ENCODE results near the gene RNPEP. TPM values are rescaled to one million over a fixed set of nuclear protein-coding genes. Genes with fewer than 3 reads are reported as not detected.

RNPEP gene
- total and polyA plus RNA-seq, 2 of the 13 experiments (the other 11 are each of a cell fraction or from before 2014, with no cell fraction given): 20.6 to 38.4 TPM

GRCh38 chr1:202009326-202010179, 27.1 kb downstream of the RNPEP start (continued):
- no peak for TF ChIP-seq ZNF207 (IDR thresholded peaks at IDR 0.05; ENCODE audit: borderline replicate concordance)
- TF ChIP-seq, protein P1, sequence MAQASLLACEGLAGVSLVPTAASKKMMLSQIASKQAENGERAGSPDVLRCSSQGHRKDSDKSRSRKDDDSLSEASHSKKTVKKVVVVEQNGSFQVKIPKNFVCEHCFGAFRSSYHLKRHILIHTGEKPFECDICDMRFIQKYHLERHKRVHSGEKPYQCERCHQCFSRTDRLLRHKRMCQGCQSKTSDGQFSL (CRISPR knock-in tag; IDR thresholded peaks at IDR 0.05): no peak
- TF ChIP-seq NFIB (CRISPR knock-in tag; IDR thresholded peaks at IDR 0.05; ENCODE audit: borderline replicate concordance): no peak
- no peak for TF ChIP-seq BHLHE40 (IDR thresholded peaks at IDR 0.05; ENCODE audit: low read length)
- TF ChIP-seq ZFP36L2 (CRISPR knock-in tag; IDR thresholded peaks at IDR 0.05): no peak
- TF ChIP-seq ZKSCAN1 (IDR thresholded peaks at IDR 0.05; ENCODE audit: low read length): no peak
- no peak for TF ChIP-seq ZFP90 (CRISPR knock-in tag; IDR thresholded peaks at IDR 0.05; ENCODE audit: borderline replicate concordance)
- TF ChIP-seq MED13 (CRISPR knock-in tag; IDR thresholded peaks at IDR 0.05): 0 out of 2 replicates have a peak, but pooled peaks have one; percentile 39
- TF ChIP-seq ADNP (CRISPR knock-in tag; IDR thresholded peaks at IDR 0.05): no peak
- TF ChIP-seq HCFC1 (IDR thresholded peaks at IDR 0.05; ENCODE audit: low read depth, low read length): no peak
- TF ChIP-seq ZNF749 (CRISPR knock-in tag; IDR thresholded peaks at IDR 0.05; ENCODE audit: borderline replicate concordance): no peak
- no peak for TF ChIP-seq MXD3 (CRISPR knock-in tag; IDR thresholded peaks at IDR 0.05)
- no peak for TF ChIP-seq ZNF496 (CRISPR knock-in tag; IDR thresholded peaks at IDR 0.05; ENCODE audit: insufficient replicate concordance)
- TF ChIP-seq KDM2A (CRISPR knock-in tag; IDR thresholded peaks at IDR 0.05; ENCODE audit: borderline replicate concordance, low read depth): no peak
- TF ChIP-seq, protein P2, sequence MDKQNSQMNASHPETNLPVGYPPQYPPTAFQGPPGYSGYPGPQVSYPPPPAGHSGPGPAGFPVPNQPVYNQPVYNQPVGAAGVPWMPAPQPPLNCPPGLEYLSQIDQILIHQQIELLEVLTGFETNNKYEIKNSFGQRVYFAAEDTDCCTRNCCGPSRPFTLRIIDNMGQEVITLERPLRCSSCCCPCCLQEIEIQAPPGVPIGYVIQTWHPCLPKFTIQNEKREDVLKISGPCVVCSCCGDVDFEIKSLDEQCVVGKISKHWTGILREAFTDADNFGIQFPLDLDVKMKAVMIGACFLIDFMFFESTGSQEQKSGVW (CRISPR knock-in tag; IDR thresholded peaks at IDR 0.05; ENCODE audit: borderline replicate concordance): no peak
- no peak for TF ChIP-seq SOX13 (IDR thresholded peaks at IDR 0.05)
- no peak; a peak in 1 of 4 replicates for TF ChIP-seq SOX13 (CRISPR knock-in tag; conservative IDR thresholded peaks at IDR 0.05 in 1 of 2, IDR thresholded peaks at IDR 0.05 in 1 of 2)
- no peak for TF ChIP-seq KLF15 (CRISPR knock-in tag; IDR thresholded peaks at IDR 0.05; ENCODE audit: borderline replicate concordance)
- no peak for TF ChIP-seq CENPT (CRISPR knock-in tag; IDR thresholded peaks at IDR 0.05; ENCODE audit: low read depth)
- TF ChIP-seq ZNF205 (CRISPR knock-in tag; IDR thresholded peaks at IDR 0.05): 0 out of 2 replicates have a peak, but pooled peaks have one; percentile 22
- no peak for TF ChIP-seq ZNF446 (CRISPR knock-in tag; IDR thresholded peaks at IDR 0.05)
- TF ChIP-seq, protein P3, sequence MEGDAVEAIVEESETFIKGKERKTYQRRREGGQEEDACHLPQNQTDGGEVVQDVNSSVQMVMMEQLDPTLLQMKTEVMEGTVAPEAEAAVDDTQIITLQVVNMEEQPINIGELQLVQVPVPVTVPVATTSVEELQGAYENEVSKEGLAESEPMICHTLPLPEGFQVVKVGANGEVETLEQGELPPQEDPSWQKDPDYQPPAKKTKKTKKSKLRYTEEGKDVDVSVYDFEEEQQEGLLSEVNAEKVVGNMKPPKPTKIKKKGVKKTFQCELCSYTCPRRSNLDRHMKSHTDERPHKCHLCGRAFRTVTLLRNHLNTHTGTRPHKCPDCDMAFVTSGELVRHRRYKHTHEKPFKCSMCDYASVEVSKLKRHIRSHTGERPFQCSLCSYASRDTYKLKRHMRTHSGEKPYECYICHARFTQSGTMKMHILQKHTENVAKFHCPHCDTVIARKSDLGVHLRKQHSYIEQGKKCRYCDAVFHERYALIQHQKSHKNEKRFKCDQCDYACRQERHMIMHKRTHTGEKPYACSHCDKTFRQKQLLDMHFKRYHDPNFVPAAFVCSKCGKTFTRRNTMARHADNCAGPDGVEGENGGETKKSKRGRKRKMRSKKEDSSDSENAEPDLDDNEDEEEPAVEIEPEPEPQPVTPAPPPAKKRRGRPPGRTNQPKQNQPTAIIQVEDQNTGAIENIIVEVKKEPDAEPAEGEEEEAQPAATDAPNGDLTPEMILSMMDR (CRISPR knock-in tag; IDR thresholded peaks at IDR 0.05): peak; percentile 92
- TF ChIP-seq FOXJ3 (CRISPR knock-in tag; IDR thresholded peaks at IDR 0.05; ENCODE audit: borderline replicate concordance): no peak
- TF ChIP-seq, protein P4, sequence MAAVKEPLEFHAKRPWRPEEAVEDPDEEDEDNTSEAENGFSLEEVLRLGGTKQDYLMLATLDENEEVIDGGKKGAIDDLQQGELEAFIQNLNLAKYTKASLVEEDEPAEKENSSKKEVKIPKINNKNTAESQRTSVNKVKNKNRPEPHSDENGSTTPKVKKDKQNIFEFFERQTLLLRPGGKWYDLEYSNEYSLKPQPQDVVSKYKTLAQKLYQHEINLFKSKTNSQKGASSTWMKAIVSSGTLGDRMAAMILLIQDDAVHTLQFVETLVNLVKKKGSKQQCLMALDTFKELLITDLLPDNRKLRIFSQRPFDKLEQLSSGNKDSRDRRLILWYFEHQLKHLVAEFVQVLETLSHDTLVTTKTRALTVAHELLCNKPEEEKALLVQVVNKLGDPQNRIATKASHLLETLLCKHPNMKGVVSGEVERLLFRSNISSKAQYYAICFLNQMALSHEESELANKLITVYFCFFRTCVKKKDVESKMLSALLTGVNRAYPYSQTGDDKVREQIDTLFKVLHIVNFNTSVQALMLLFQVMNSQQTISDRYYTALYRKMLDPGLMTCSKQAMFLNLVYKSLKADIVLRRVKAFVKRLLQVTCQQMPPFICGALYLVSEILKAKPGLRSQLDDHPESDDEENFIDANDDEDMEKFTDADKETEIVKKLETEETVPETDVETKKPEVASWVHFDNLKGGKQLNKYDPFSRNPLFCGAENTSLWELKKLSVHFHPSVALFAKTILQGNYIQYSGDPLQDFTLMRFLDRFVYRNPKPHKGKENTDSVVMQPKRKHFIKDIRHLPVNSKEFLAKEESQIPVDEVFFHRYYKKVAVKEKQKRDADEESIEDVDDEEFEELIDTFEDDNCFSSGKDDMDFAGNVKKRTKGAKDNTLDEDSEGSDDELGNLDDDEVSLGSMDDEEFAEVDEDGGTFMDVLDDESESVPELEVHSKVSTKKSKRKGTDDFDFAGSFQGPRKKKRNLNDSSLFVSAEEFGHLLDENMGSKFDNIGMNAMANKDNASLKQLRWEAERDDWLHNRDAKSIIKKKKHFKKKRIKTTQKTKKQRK (IDR thresholded peaks at IDR 0.05; ENCODE audit: low read length): no peak

Data from HepG2 (cell line).